Panc1 (cell line): ENCODE data around the gene MEIS1. TPM values are rescaled to one million over a fixed set of nuclear protein-coding genes. Genes with fewer than 3 reads are reported as not detected.

ENCODE experiments used
- ATAC-seq: fragments of 200-7000 bp; cut with Tn5 transposase; 2 replicates; pipeline ENCODE4 v1.9.1; 2020; ENCODE audit warnings: mild to moderate bottlenecking, moderate library complexity
- BruUV-seq: library from RNA; stranded (reverse); fragments of 400-500 nt; replicated peaks from 2 replicates; lab custom pipeline; 2021; lab: Mats Ljungman, UMichigan
- CTCF ChIA-PET: fragments of 300-600 bp; sonication (Branson Sonifier 250); formaldehyde crosslinking; loops from one replicate; lab custom pipeline; 2022; ENCODE audit warnings: antibody characterized with exemption; lab: Charles Lee
- POLR2A ChIA-PET: fragments of 300-600 bp; sonication (Branson Sonifier 250); formaldehyde crosslinking; loops from one replicate; lab custom pipeline; 2022; ENCODE audit warnings: antibody characterized with exemption; lab: Charles Lee
- DNase-seq: peaks from one replicate; pipeline ENCODE4 v3.0.0-alpha.2; 2010; ENCODE audit warnings: low read depth, low spot score
- H3K27ac ChIP-seq: 2 replicates; pipeline ENCODE4 v1.5.1; 2011; ENCODE audit warnings: mild to moderate bottlenecking, low read length, inconsistent platforms
- H3K27me3 ChIP-seq: fragments of 200-500 bp; sonication (Bioruptor generic); 2 replicates; pipeline ENCODE4 v1.6.0; 2014; ENCODE audit warnings: low read length, inconsistent platforms; ENCODE audit not compliant: control insufficient read depth, insufficient read depth
- H3K36me3 ChIP-seq: fragments of 200-500 bp; sonication (Bioruptor generic); 2 replicates; pipeline ENCODE4 v1.5.1; 2014; ENCODE audit warnings: inconsistent platforms, mild to moderate bottlenecking, low read length, moderate library complexity; ENCODE audit not compliant: control insufficient read depth, insufficient read depth
- H3K4me1 ChIP-seq: 2 replicates; pipeline ENCODE4 v1.5.1; 2011; ENCODE audit warnings: inconsistent platforms, mild to moderate bottlenecking, low read length, moderate library complexity; ENCODE audit not compliant: control insufficient read depth, insufficient read depth
- H3K4me3 ChIP-seq, 2 experiments: 2 replicates each; pipeline ENCODE4 v1.5.1; 2011 to 2012; ENCODE audit warnings: low read depth in 2 of 2, low read length in 2 of 2, mild to moderate bottlenecking in 2 of 2, inconsistent platforms in 1 of 2, moderate library complexity in 1 of 2
- H3K9me3 ChIP-seq: fragments of 200-500 bp; sonication (Bioruptor generic); 2 replicates; pipeline ENCODE4 v1.5.1; 2014; ENCODE audit warnings: low read depth, mild to moderate bottlenecking, inconsistent platforms, low read length, moderate library complexity; ENCODE audit not compliant: control insufficient read depth, insufficient read depth
- POLR2AphosphoS5 ChIP-seq: IDR thresholded peaks from 2 replicates; pipeline ENCODE4 v1.6.1; 2012; ENCODE audit warnings: mild to moderate bottlenecking, low read depth, low read length, moderate library complexity
- SIN3A ChIP-seq: IDR thresholded peaks from 2 replicates; pipeline ENCODE4 v1.6.1; 2012; ENCODE audit warnings: low read depth, mild to moderate bottlenecking, low read length, moderate library complexity, borderline replicate concordance; ENCODE audit not compliant: insufficient read depth
- TCF7L2 ChIP-seq: IDR thresholded peaks from 2 replicates; pipeline ENCODE4 v1.6.1; 2011; ENCODE audit warnings: mild to moderate bottlenecking, low read depth, low read length, inconsistent platforms
- in situ Hi-C: cut with HindIII; loops from 2 replicates; pipeline ENCODE4 v1.10.0; 2016; ENCODE audit warnings: low sequenced_read_pairs, low pct_unique_long_range_greater_than_20kb
- intact Hi-C: fragments of 100-400 bp; cut with micrococcal nuclease; formaldehyde crosslinking; loops from one replicate; pipeline ENCODE4 v1.10.0; 2022; ENCODE audit not compliant: unreplicated experiment
- total RNA-seq: library from RNA; stranded (reverse); gene quantifications from one replicate; pipeline ENCODE4 v1.2.1, GENCODE V29; 2021; ENCODE audit not compliant: unreplicated experiment
- TF ChIP-seq, protein P1 (sequence below), 2 experiments: IDR thresholded peaks; 2 replicates each; pipeline ENCODE4 v1.6.1; 2011 to 2012; ENCODE audit warnings: low read depth in 2 of 2, control low read depth in 1 of 2, low read length in 1 of 2, mild to moderate bottlenecking in 1 of 2, moderate library complexity in 1 of 2; ENCODE audit not compliant: insufficient read depth in 1 of 2
- TF ChIP-seq, protein P2 (sequence below): fragments of 450-650 bp; IDR thresholded peaks from 2 replicates; pipeline ENCODE4 v1.5.1; 2017; ENCODE audit warnings: mild to moderate bottlenecking

Gene MEIS1
- total RNA-seq, 1 experiment from 2014 or later, result 2.0 TPM

DNA sequence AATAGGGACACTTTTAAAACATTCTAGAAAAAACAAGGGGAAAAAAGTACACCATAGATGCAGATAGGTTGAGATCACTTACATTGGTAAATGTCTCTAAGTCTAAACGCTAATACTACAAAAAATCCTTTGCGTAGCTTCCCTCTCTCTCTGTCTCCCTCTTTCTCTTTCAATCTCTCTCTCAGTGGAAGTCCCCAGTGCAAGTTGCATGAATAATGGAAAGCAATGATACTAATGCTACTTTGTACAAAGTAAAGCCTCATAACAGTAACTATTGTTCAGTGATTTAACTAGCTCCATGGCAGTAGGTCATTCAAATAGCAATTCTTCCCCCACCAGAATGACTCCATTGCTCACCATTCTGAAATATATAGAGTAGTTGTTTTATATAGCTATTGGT lies 12.8 kb downstream of the MEIS1 start:
- H3K27me3 ChIP-seq, result no peaks in the 10 kb centered on the region
- no peaks in the 10 kb centered on the region for H3K4me1 ChIP-seq
- no peaks in the 10 kb centered on the region for H3K9me3 ChIP-seq
- H3K4me3 ChIP-seq, result no peak overlapping the region
- no peak for TF ChIP-seq TCF7L2
- TF ChIP-seq, protein P1, sequence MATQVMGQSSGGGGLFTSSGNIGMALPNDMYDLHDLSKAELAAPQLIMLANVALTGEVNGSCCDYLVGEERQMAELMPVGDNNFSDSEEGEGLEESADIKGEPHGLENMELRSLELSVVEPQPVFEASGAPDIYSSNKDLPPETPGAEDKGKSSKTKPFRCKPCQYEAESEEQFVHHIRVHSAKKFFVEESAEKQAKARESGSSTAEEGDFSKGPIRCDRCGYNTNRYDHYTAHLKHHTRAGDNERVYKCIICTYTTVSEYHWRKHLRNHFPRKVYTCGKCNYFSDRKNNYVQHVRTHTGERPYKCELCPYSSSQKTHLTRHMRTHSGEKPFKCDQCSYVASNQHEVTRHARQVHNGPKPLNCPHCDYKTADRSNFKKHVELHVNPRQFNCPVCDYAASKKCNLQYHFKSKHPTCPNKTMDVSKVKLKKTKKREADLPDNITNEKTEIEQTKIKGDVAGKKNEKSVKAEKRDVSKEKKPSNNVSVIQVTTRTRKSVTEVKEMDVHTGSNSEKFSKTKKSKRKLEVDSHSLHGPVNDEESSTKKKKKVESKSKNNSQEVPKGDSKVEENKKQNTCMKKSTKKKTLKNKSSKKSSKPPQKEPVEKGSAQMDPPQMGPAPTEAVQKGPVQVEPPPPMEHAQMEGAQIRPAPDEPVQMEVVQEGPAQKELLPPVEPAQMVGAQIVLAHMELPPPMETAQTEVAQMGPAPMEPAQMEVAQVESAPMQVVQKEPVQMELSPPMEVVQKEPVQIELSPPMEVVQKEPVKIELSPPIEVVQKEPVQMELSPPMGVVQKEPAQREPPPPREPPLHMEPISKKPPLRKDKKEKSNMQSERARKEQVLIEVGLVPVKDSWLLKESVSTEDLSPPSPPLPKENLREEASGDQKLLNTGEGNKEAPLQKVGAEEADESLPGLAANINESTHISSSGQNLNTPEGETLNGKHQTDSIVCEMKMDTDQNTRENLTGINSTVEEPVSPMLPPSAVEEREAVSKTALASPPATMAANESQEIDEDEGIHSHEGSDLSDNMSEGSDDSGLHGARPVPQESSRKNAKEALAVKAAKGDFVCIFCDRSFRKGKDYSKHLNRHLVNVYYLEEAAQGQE (IDR thresholded peaks at IDR 0.05; ENCODE audit: insufficient read depth in 1 of 2, low read depth in 2 of 2, low read length in 1 of 2), result no peak
- TF ChIP-seq SIN3A, result no peak
- TF ChIP-seq POLR2AphosphoS5, result no peak
- TF ChIP-seq, protein P2, sequence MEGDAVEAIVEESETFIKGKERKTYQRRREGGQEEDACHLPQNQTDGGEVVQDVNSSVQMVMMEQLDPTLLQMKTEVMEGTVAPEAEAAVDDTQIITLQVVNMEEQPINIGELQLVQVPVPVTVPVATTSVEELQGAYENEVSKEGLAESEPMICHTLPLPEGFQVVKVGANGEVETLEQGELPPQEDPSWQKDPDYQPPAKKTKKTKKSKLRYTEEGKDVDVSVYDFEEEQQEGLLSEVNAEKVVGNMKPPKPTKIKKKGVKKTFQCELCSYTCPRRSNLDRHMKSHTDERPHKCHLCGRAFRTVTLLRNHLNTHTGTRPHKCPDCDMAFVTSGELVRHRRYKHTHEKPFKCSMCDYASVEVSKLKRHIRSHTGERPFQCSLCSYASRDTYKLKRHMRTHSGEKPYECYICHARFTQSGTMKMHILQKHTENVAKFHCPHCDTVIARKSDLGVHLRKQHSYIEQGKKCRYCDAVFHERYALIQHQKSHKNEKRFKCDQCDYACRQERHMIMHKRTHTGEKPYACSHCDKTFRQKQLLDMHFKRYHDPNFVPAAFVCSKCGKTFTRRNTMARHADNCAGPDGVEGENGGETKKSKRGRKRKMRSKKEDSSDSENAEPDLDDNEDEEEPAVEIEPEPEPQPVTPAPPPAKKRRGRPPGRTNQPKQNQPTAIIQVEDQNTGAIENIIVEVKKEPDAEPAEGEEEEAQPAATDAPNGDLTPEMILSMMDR, result no peak
- H3K36me3 ChIP-seq, result no peaks in the 10 kb centered on the region
- no TSS peak for BruUV-seq
- CTCF ChIA-PET, result no interaction called here
- ATAC-seq, result no peak
- no peak for DNase-seq
- POLR2A ChIA-PET, result no interaction called here
- in situ Hi-C loops, result no loop called here
- intact Hi-C loops, result no loop called here
- no peak overlapping the region for H3K27ac ChIP-seq

DNA sequence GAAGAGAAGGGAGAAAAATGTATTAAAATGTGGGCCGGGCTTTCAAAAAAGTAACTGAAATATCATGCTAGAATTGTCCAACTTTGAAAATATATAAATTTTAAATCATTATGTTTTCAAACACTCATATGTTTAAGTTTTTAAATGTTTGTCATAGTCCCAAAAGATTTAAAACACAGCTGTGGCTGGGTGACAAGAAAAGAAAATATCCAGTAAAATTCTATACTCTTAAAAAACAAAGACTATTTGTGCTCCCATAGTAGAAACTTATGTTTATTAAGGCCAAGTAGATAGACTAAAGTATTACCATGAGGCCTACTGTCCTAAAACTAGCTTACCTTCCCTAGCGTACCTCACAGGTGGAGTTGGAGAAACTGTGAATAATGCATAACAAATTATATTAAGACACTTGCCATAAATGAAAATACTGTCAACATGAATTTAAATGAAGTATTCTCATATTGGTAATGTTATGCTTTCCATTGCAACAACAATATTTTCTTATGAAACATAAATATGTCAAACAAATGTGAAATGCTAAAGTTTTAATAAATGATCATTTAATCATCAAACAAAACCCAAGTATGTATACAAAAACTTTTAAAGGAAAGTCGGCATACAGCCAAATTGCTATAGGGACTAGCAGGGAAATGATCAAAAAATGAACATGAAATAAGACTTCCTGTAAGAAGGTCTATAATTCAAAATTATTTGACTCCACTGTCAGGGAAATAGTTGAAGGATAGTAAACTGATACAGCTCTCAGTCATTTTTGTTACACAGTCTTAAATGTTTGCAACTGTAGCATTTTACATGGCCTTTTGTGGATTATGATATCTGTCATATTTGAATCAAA lies 13.4 kb downstream of the MEIS1 start:
- POLR2A ChIA-PET, result no interaction called here
- DNase-seq (no peak), ATAC-seq (no peak)
- H3K27me3 ChIP-seq, result no peaks in the 10 kb centered on the region
- no peak overlapping the region for H3K27ac ChIP-seq
- H3K4me3 ChIP-seq, result no peak overlapping the region
- no TSS peak for BruUV-seq
- in situ Hi-C loops (no loop called here), intact Hi-C loops (no loop called here)
- no peaks in the 10 kb centered on the region for H3K4me1 ChIP-seq
- no peaks in the 10 kb centered on the region for H3K9me3 ChIP-seq
- TF ChIP-seq, protein P1 (IDR thresholded peaks at IDR 0.05; ENCODE audit: insufficient read depth in 1 of 2, low read depth in 2 of 2, low read length in 1 of 2), result no peak
- no peaks in the 10 kb centered on the region for H3K36me3 ChIP-seq
- CTCF ChIA-PET, result no interaction called here
